Measurements from ENCODE around the gene UNKL.

UNKL gene

GRCh38 chr16:1348926-1349325, 65.6 kb downstream of the UNKL start (continued):
- TF ChIP-seq ZFP41 (tag by site-specific recombination; IDR thresholded peaks at IDR 0.05; ENCODE audit: borderline replicate concordance) (no peak), ZNF555 (tag by site-specific recombination; conservative IDR thresholded peaks at IDR 0.05) (no peak), GFI1B (tag by site-specific recombination; IDR thresholded peaks at IDR 0.05) (no peak), ZNF561 (tag by site-specific recombination; IDR thresholded peaks at IDR 0.05; ENCODE audit: borderline replicate concordance) (no peak), ZNF549 (tag by site-specific recombination; IDR thresholded peaks at IDR 0.05) (no peak), ZSCAN30 (tag by site-specific recombination; IDR thresholded peaks at IDR 0.05) (no peak)

- no peak overlapping the region for H3K27ac ChIP-seq (ENCODE audit: extremely low read depth, low read depth, low read length)
- ChIA-PET POLR2A (interaction anchor here (0.6 kb wide), 1 partner anchor 263 kb away, joined by 4 read pairs; no protein-coding TSS in a partner anchor), CTCF (interaction anchor here (0.8 kb wide), 1 partner anchor 31 kb away, joined by 5 read pairs; no protein-coding TSS in a partner anchor)
Observed at GRCh38 chr16:1348441-1348840, 66.1 kb downstream of the UNKL start.

More at GRCh38 chr16:1348441-1348840, 66.1 kb downstream of the UNKL start:
- Histone ChIP-seq H3K4me3 (ENCODE audit: low read depth, low read length) (no peak overlapping the region), H3K9me3 (ENCODE audit: control insufficient read depth, insufficient read depth, low read depth, low read length) (no peaks in the 10 kb centered on the region), H3K36me3 (ENCODE audit: control insufficient read depth in 2 of 2, insufficient read depth in 1 of 2, low read length in 2 of 2) (peaks cover 0 to 34% of the 10 kb centered on the region in 2 experiments; a peak in 1 of 3 replicates), H3K4me1 (ENCODE audit: control insufficient read depth, insufficient read depth, low read length) (peaks cover 5% of the 10 kb centered on the region; the same call in 1 of the 2 replicates)
- TF ChIP-seq ZNF221 (tag by site-specific recombination; IDR thresholded peaks at IDR 0.05; ENCODE audit: borderline replicate concordance): no peak
- no peak for TF ChIP-seq ZBTB10 (tag by site-specific recombination; IDR thresholded peaks at IDR 0.05)
- TF ChIP-seq KLF8 (tag by site-specific recombination; IDR thresholded peaks at IDR 0.05): no peak
- no peak for TF ChIP-seq ZNF354C (tag by site-specific recombination; IDR thresholded peaks at IDR 0.05; ENCODE audit: borderline replicate concordance, low read depth)
- TF ChIP-seq ZNF292 (tag by site-specific recombination; IDR thresholded peaks at IDR 0.05; ENCODE audit: borderline replicate concordance, low read depth): no peak
- TF ChIP-seq ZNF544 (tag by site-specific recombination; IDR thresholded peaks at IDR 0.05): no peak
- TF ChIP-seq ZNF600 (tag by site-specific recombination; IDR thresholded peaks at IDR 0.05): no peak
- no peak for TF ChIP-seq ZNF239 (tag by site-specific recombination; IDR thresholded peaks at IDR 0.05)
- no peak for TF ChIP-seq SCRT1 (tag by site-specific recombination; IDR thresholded peaks at IDR 0.05; ENCODE audit: borderline replicate concordance)
- no peak for TF ChIP-seq ZNF645 (tag by site-specific recombination; IDR thresholded peaks at IDR 0.05)
- no peak for TF ChIP-seq ZNF558 (tag by site-specific recombination; IDR thresholded peaks at IDR 0.05)
- TF ChIP-seq OVOL3 (tag by site-specific recombination; IDR thresholded peaks at IDR 0.05): no peak
- TF ChIP-seq ZNF785 (tag by site-specific recombination; IDR thresholded peaks at IDR 0.05): no peak
- no peak for TF ChIP-seq ZFP3 (tag by site-specific recombination; IDR thresholded peaks at IDR 0.05; ENCODE audit: low read depth)
- no peak for TF ChIP-seq ZBTB49 (tag by site-specific recombination; IDR thresholded peaks at IDR 0.05; ENCODE audit: low read depth)
